Transverse colon (tissue), 4 donors: ENCODE results near the gene SH3BP5.

ENCODE experiments used
- CTCF ChIP-seq, 5 experiments: fragments of 200-600 bp in 3 of 5; fragments of 450-650 bp in 2 of 5; sonication (generic) in 3 of 5; IDR thresholded peaks; 1 replicate in 2 of 5; 2 replicates in 3 of 5; pipeline ENCODE4 v1.5.1; 2016 to 2017; ENCODE audit warnings: antibody characterized with exemption in 5 of 5, inconsistent platforms in 3 of 5, mild to moderate bottlenecking in 2 of 5, moderate library complexity in 1 of 5
- EP300 ChIP-seq: sonication (generic); formaldehyde crosslinking; IDR thresholded peaks from one replicate; pipeline ENCODE4 v1.6.1; 2017; ENCODE audit warnings: antibody characterized with exemption, low read depth
- POLR2A ChIP-seq: fragments of 450-650 bp; IDR thresholded peaks from one replicate; pipeline ENCODE4 v1.6.1; 2016; ENCODE audit warnings: antibody characterized with exemption, mild to moderate bottlenecking, moderate library complexity
- POLR2AphosphoS5 ChIP-seq, 3 donors: sonication (generic); formaldehyde crosslinking; IDR thresholded peaks; one replicate each; pipeline ENCODE4 v1.6.1; 2016; ENCODE audit warnings: antibody characterized with exemption in 3 of 3

GRCh38 chr3:15206662-15207576, 125.5 kb downstream of the SH3BP5 start:
- no peak for TF ChIP-seq EP300
- TF ChIP-seq CTCF (IDR thresholded peaks at IDR 0.05), result no peak
- TF ChIP-seq POLR2A, result no peak
- TF ChIP-seq POLR2AphosphoS5 (IDR thresholded peaks at IDR 0.05), result no peak
